Peyer's patch (tissue), 4 donors: ENCODE data around the gene KIFBP.

Experiments
- CTCF ChIP-seq, 6 experiments: fragments of 450-650 bp in 4 of 6; fragments of 200-600 bp in 2 of 6; sonication (generic) in 1 of 6; IDR thresholded peaks; one replicate each; pipeline ENCODE4 v1.5.1; 2017 to 2019; ENCODE audit warnings: antibody characterized with exemption in 6 of 6, mild to moderate bottlenecking in 3 of 6, moderate library complexity in 1 of 6
- POLR2A ChIP-seq, 2 donors: fragments of 450-650 bp; IDR thresholded peaks; one replicate each; pipeline ENCODE4 v1.5.1; 2017; ENCODE audit warnings: antibody characterized with exemption in 2 of 2, mild to moderate bottlenecking in 2 of 2, moderate library complexity in 2 of 2

- no peak for TF ChIP-seq CTCF (IDR thresholded peaks at IDR 0.05)
- TF ChIP-seq POLR2A (IDR thresholded peaks at IDR 0.05), result no peak
Observed at GRCh38 chr10:69009360-69009759, 20.8 kb downstream of the KIFBP start.
